ENCODE measurements around the gene FMNL3. TPM values are rescaled to one million over a fixed set of nuclear protein-coding genes. Genes with fewer than 3 reads are reported as not detected.
A peak's percentile ranks its signal among the peaks of the same experiment; 100 is the strongest.

Gene FMNL3
- total and polyA plus RNA-seq, 2 of the 13 experiments (the other 11 are each of a cell fraction or from before 2014, with no cell fraction given): 0.44 to 1.1 TPM

DNA sequence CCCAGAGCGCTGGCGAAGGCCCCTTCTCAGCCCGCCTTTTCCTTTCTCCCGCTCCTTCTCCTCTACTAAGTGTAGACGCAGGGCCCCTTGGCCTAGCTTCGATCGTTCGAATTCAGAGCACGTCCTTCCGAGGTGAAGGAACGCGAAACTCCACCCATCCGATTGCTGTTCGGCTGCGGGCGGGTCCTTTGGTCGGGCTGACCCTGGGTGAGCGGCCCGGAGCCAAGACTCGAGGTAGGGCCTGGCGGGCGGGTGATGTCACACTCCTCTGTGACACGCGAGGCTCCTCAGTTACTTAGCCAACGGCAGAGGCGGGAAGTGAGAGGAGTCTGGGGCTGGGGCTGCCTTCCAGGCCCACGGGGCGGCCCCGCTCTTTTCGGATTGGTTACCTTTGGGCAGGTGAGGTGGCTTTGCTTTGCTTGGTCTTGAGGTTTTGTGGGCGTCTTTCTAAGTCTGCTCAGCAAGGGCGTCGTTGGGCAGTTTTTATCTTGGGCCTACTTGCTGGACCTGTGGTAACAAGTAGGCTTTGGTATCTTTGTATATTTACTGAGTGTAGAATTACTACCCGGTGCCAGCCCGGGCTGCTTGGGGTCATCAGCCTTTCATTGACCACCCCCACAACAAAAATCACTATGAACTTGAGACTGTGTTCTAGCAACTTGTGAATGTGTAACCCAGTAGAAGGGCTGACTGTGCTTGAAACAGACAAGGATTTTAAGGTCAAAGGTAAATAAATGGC, 34.8 kb upstream of the FMNL3 start (continued):
- TF ChIP-seq, protein P1, sequence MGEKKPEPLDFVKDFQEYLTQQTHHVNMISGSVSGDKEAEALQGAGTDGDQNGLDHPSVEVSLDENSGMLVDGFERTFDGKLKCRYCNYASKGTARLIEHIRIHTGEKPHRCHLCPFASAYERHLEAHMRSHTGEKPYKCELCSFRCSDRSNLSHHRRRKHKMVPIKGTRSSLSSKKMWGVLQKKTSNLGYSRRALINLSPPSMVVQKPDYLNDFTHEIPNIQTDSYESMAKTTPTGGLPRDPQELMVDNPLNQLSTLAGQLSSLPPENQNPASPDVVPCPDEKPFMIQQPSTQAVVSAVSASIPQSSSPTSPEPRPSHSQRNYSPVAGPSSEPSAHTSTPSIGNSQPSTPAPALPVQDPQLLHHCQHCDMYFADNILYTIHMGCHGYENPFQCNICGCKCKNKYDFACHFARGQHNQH (CRISPR knock-in tag; IDR thresholded peaks at IDR 0.05): no peak
- TF ChIP-seq PAWR (CRISPR knock-in tag; IDR thresholded peaks at IDR 0.05; ENCODE audit: borderline replicate concordance) (no peak), ZFP82 (CRISPR knock-in tag; IDR thresholded peaks at IDR 0.05; ENCODE audit: borderline replicate concordance) (no peak), BHLHE40 (IDR thresholded peaks at IDR 0.05; ENCODE audit: low read length) (no peak), ZNF563 (CRISPR knock-in tag; IDR thresholded peaks at IDR 0.05) (peak; percentile 42; the same call in 1 of the 2 replicates), ZNF879 (CRISPR knock-in tag; IDR thresholded peaks at IDR 0.05) (peak; percentile 35; the same call in 1 of the 2 replicates), JUN (CRISPR knock-in tag; IDR thresholded peaks at IDR 0.05) (no peak), KAT2B (IDR thresholded peaks at IDR 0.05; ENCODE audit: borderline replicate concordance, low read depth, low read length) (no peak), ZNF775 (CRISPR knock-in tag; IDR thresholded peaks at IDR 0.05; ENCODE audit: borderline replicate concordance) (no peak), MBNL3 (CRISPR knock-in tag; conservative IDR thresholded peaks at IDR 0.05) (no peak), RFXANK (CRISPR knock-in tag; IDR thresholded peaks at IDR 0.05) (no peak), ZIK1 (CRISPR knock-in tag; IDR thresholded peaks at IDR 0.05; ENCODE audit: borderline replicate concordance, low read depth) (no peak), ZBTB3 (CRISPR knock-in tag; IDR thresholded peaks at IDR 0.05; ENCODE audit: borderline replicate concordance, low read depth) (0 out of 2 replicates have a peak, but pooled peaks have one; percentile 74), JUND (CRISPR knock-in tag; IDR thresholded peaks at IDR 0.05) (no peak), TGIF2 (CRISPR knock-in tag; IDR thresholded peaks at IDR 0.05) (0 out of 2 replicates have a peak, but pooled peaks have one; percentile 13), ZNF549 (CRISPR knock-in tag; IDR thresholded peaks at IDR 0.05) (no peak), ATM (IDR thresholded peaks at IDR 0.05; ENCODE audit: borderline replicate concordance) (no peak)
- TF ChIP-seq, protein P2, sequence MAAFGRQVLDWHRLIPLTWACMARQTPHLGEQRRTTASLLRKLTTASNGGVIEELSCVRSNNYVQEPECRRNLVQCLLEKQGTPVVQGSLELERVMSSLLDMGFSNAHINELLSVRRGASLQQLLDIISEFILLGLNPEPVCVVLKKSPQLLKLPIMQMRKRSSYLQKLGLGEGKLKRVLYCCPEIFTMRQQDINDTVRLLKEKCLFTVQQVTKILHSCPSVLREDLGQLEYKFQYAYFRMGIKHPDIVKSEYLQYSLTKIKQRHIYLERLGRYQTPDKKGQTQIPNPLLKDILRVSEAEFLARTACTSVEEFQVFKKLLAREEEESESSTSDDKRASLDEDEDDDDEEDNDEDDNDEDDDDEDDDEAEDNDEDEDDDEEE (CRISPR knock-in tag; IDR thresholded peaks at IDR 0.05): 0 out of 2 replicates have a peak, but pooled peaks have one; percentile 20
- TF ChIP-seq, protein P3, sequence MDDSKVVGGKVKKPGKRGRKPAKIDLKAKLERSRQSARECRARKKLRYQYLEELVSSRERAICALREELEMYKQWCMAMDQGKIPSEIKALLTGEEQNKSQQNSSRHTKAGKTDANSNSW (CRISPR knock-in tag; IDR thresholded peaks at IDR 0.05; ENCODE audit: borderline replicate concordance): no peak
- TF ChIP-seq, protein P4, sequence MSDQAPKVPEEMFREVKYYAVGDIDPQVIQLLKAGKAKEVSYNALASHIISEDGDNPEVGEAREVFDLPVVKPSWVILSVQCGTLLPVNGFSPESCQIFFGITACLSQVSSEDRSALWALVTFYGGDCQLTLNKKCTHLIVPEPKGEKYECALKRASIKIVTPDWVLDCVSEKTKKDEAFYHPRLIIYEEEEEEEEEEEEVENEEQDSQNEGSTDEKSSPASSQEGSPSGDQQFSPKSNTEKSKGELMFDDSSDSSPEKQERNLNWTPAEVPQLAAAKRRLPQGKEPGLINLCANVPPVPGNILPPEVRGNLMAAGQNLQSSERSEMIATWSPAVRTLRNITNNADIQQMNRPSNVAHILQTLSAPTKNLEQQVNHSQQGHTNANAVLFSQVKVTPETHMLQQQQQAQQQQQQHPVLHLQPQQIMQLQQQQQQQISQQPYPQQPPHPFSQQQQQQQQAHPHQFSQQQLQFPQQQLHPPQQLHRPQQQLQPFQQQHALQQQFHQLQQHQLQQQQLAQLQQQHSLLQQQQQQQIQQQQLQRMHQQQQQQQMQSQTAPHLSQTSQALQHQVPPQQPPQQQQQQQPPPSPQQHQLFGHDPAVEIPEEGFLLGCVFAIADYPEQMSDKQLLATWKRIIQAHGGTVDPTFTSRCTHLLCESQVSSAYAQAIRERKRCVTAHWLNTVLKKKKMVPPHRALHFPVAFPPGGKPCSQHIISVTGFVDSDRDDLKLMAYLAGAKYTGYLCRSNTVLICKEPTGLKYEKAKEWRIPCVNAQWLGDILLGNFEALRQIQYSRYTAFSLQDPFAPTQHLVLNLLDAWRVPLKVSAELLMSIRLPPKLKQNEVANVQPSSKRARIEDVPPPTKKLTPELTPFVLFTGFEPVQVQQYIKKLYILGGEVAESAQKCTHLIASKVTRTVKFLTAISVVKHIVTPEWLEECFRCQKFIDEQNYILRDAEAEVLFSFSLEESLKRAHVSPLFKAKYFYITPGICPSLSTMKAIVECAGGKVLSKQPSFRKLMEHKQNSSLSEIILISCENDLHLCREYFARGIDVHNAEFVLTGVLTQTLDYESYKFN (CRISPR knock-in tag; conservative IDR thresholded peaks at IDR 0.05): peak; percentile 80
- TF ChIP-seq, protein P5, sequence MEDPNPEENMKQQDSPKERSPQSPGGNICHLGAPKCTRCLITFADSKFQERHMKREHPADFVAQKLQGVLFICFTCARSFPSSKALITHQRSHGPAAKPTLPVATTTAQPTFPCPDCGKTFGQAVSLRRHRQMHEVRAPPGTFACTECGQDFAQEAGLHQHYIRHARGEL (CRISPR knock-in tag; IDR thresholded peaks at IDR 0.05): no peak
- TF ChIP-seq, protein P6, sequence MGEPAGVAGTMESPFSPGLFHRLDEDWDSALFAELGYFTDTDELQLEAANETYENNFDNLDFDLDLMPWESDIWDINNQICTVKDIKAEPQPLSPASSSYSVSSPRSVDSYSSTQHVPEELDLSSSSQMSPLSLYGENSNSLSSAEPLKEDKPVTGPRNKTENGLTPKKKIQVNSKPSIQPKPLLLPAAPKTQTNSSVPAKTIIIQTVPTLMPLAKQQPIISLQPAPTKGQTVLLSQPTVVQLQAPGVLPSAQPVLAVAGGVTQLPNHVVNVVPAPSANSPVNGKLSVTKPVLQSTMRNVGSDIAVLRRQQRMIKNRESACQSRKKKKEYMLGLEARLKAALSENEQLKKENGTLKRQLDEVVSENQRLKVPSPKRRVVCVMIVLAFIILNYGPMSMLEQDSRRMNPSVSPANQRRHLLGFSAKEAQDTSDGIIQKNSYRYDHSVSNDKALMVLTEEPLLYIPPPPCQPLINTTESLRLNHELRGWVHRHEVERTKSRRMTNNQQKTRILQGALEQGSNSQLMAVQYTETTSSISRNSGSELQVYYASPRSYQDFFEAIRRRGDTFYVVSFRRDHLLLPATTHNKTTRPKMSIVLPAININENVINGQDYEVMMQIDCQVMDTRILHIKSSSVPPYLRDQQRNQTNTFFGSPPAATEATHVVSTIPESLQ (CRISPR knock-in tag; conservative IDR thresholded peaks at IDR 0.05): no peak
